ENCODE results near the gene BSPRY. TPM values are rescaled to one million over a fixed set of nuclear protein-coding genes. Genes with fewer than 3 reads are reported as not detected.
A peak's percentile ranks its signal among the peaks of the same experiment; 100 is the strongest.

Gene BSPRY
- total and polyA plus RNA-seq, 2 of the 13 experiments (the other 11 are each of a cell fraction or from before 2014, with no cell fraction given): 0.09 to 0.26 TPM

- TF ChIP-seq GMEB1 (CRISPR knock-in tag; IDR thresholded peaks at IDR 0.05; ENCODE audit: borderline replicate concordance) (no peak), RFX3 (CRISPR knock-in tag; IDR thresholded peaks at IDR 0.05) (no peak), ZFP91 (CRISPR knock-in tag; IDR thresholded peaks at IDR 0.05; ENCODE audit: borderline replicate concordance) (no peak), IKZF5 (CRISPR knock-in tag; IDR thresholded peaks at IDR 0.05) (peak; percentile 43; the same call in 1 of the 2 replicates), DMTF1 (CRISPR knock-in tag; IDR thresholded peaks at IDR 0.05) (no peak), ZNF362 (CRISPR knock-in tag; IDR thresholded peaks at IDR 0.05; ENCODE audit: borderline replicate concordance) (0 out of 2 replicates have a peak, but pooled peaks have one; percentile 28), ZNF160 (CRISPR knock-in tag; IDR thresholded peaks at IDR 0.05) (no peak), CBX5 (CRISPR knock-in tag; IDR thresholded peaks at IDR 0.05; ENCODE audit: borderline replicate concordance) (no peak), SMAD3 (CRISPR knock-in tag; IDR thresholded peaks at IDR 0.05) (no peak; the same call in 1 of the 2 replicates), THYN1 (CRISPR knock-in tag; IDR thresholded peaks at IDR 0.05; ENCODE audit: borderline replicate concordance, low read depth) (no peak), HNRNPK (IDR thresholded peaks at IDR 0.05; ENCODE audit: low read depth, low read length, poor library complexity, severe bottlenecking) (no peak), ZNF644 (CRISPR knock-in tag; IDR thresholded peaks at IDR 0.05; ENCODE audit: low read depth) (peak; percentile 77), CENPT (CRISPR knock-in tag; IDR thresholded peaks at IDR 0.05; ENCODE audit: low read depth) (no peak), TFDP2 (CRISPR knock-in tag; IDR thresholded peaks at IDR 0.05) (no peak), PHB2 (IDR thresholded peaks at IDR 0.05; ENCODE audit: partially characterized antibody) (no peak), ZSCAN12 (CRISPR knock-in tag; IDR thresholded peaks at IDR 0.05) (no peak), ZNF414 (CRISPR knock-in tag; IDR thresholded peaks at IDR 0.05) (no peak), ZNF713 (CRISPR knock-in tag; IDR thresholded peaks at IDR 0.05) (no peak), ZNF768 (CRISPR knock-in tag; IDR thresholded peaks at IDR 0.05) (no peak), ZNF326 (CRISPR knock-in tag; IDR thresholded peaks at IDR 0.05; ENCODE audit: borderline replicate concordance) (no peak)
Observed at GRCh38 chr9:113381909-113382411, 32.6 kb downstream of the BSPRY start (continued).
